HFF-Myc (cell line): ENCODE measurements around the gene SAXO2.
"Not testable (repeated sequence)": the region's sequence is repeated elsewhere in the genome, so short reads cannot be mapped to it uniquely, and the experiment has no call there.

Source experiments
- DNase-seq: peaks from one replicate; pipeline ENCODE4 v3.0.0-alpha.2; 2011; ENCODE audit warnings: low read depth; ENCODE audit errors: extremely low read depth
- H3K4me3 ChIP-seq: replicated peaks from 2 replicates; pipeline ENCODE4 v1.5.1; 2011; ENCODE audit warnings: low read depth, mild to moderate bottlenecking, control low read depth, low read length

SAXO2 gene

DNA sequence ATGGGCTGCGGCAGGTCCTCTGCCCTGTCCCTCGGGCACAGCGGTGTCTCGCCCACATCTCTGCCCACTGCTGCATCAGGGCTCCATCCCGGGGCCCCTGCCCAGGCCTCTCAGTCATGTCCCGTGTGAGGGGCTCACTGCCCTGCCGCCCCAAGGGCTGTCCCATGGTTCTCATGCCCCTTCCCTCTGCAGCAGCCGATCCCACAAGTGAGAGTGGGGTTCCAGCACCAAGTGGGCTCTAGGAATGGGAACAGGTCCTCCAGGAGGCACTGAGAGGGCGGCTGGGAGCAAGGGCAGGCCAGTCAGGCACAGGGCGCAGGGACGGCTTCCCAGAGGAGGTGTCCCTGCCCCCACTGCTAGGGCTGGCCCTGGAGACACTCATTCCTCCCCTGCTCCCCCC, 68.3 kb downstream of the SAXO2 start:
- not testable (repeated sequence) for DNase-seq, H3K4me3 ChIP-seq

DNA sequence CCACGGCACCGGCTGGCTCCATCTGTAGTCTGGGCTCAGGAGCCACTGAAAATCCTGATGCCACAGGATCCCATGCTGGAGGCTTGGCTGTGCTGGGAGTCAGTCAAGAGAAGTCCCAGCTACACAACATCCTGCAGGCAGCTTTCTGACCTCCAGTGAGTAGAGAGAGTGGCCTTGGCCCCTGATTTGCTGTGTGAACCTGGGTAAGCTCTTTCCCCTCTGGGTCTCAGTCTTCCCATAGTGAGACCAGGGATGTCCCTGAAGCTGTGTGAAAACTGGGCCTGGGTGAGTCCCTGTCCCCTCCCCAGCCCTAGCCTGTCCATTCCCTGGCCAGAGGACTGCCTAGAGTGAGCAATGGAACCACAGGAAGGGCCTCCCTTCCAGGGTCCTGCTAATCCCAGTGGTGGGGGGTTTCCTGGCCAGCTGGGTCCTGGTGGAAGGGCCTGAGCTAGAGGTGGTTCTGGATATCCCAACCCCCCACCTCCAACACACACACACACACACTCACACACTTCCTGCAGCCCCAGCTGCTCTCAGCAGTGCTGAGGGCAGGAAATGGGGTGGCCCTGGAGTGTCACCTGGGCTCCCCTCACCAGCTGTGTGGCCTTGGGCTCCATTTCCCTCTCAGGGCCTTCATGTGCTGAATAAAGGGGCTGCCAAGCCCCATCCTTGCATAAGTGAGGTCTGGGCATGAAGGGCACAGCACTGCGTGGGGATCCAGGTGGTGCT, 69.1 kb downstream of the SAXO2 start:
- DNase-seq, H3K4me3 ChIP-seq: not testable (repeated sequence)

DNA sequence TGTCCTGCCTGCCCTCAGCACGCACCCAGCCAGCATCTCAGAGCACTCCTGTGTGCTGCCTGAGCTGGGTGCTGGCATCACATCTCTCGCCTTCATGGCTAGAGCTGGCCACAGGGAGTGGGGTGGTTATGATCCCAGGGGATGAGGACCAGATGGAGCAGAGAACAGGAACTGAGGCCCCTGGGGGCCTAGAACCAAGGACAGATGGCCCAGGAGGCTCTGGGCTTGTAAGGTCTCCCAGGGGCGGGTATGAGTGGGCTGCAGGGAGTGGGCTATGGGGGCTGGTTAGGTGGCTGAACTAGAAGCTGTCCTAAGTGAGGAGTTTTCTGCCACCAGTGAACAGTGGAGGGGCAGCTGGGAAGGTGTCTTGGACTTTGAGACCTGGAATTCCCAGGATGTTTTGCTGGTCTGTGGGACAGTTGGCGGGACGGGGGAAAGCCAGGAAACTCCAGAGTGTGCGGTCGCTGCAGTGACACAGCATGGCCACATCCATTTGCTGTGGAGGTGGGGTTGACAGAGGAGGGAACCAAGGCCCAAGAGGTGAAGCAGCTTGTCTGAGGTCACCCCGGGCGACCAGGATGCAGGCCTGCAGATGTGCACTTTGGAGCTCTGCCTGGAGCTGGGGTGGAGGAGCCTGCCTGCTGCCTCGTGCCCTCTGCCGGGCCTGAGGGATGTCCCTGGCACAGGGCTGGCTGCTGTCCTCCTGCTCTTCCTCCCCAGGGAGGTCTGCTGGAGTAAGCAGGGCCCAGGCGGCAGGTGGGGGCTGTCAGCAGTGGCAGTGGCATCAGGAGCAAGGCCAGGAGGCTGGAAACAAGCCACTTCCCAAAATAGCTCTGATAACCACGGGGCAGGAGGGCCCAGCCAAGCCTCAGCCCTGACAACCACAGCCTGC, 70.3 kb downstream of the SAXO2 start:
- not testable (repeated sequence) for DNase-seq

DNA sequence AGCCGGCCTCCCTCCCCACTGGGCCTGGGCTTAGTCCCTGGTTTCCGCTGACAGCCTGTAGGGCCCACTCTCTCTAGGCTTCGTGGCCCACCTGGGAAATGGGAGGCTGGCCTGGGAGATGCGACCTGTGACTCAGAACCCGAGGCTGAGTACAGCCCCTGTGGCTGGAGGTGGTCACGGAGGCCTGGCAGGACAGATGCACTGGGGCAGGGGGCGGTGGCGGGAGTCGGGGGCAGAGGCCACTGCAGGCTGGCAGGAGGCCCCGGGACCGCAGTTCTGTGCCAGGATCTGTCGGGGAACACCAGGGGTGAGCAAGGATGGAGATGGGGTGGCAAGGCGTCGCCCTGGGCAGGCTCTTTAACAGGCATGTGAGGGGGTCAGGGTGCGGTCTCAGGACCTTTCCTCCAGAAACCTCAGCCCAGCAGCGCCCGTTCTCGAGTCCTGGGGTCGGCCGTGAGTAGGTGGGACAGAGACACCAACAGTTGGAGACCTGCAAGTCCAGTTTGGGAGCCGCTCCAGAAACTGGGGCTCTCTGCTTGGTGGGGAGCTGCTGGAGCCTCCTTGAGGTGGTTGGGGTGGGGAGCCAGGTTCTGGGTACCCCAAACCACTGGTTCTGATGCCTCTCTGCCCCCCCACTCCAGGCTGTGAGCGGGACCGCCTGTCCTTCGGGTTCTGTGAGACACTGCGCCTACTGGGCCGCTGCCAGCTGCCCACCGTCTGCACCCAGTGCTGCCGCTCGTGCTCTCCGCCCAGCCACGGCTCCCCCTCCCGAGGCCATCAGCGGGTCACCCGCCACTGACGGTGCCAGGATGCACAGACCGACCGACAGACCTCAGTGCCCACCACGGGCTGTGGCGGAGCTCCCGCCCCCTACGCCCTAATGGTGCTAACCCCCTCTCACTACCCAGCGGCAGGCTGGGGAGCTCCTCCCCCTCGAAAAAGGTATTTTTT, 71.3 kb downstream of the SAXO2 start:
- DNase-seq, H3K4me3 ChIP-seq: not testable (repeated sequence)

More for the DNA sequence above, 70.3 kb downstream of the SAXO2 start:
- not testable (repeated sequence) for H3K4me3 ChIP-seq
